ENCODE results near the gene MAGI1.

DNA sequence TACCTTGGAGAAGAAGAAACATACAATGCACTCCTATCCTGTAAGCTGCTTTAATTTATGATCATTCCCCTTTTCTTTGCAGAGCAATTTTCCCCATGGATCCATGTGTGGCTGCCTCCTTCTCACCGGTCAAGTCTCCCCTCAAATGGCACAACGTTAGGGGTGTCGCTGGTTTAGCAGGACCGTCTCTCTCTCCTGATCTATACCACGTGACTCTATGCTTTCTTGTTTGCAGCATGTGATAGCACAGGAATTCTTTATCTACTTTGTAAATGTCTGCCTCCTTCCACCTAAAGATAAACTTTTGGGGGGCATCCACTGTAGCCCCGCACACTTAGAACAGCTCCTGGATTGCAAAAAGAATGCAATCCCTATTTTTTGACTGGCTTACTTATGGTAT lies 506.0 kb downstream of the MAGI1 start:
- no peak for TF ChIP-seq POLR2A (IDR thresholded peaks at IDR 0.05)
- TF ChIP-seq, protein P1, sequence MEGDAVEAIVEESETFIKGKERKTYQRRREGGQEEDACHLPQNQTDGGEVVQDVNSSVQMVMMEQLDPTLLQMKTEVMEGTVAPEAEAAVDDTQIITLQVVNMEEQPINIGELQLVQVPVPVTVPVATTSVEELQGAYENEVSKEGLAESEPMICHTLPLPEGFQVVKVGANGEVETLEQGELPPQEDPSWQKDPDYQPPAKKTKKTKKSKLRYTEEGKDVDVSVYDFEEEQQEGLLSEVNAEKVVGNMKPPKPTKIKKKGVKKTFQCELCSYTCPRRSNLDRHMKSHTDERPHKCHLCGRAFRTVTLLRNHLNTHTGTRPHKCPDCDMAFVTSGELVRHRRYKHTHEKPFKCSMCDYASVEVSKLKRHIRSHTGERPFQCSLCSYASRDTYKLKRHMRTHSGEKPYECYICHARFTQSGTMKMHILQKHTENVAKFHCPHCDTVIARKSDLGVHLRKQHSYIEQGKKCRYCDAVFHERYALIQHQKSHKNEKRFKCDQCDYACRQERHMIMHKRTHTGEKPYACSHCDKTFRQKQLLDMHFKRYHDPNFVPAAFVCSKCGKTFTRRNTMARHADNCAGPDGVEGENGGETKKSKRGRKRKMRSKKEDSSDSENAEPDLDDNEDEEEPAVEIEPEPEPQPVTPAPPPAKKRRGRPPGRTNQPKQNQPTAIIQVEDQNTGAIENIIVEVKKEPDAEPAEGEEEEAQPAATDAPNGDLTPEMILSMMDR (IDR thresholded peaks at IDR 0.05), result no peak

Measured in lower leg skin (tissue), 3 donors.